GM23338 (cell line): ENCODE data around the gene GRM4.

Experiments
- CTCF ChIP-seq, 2 experiments: fragments of 200-600 bp in 1 of 2; sonication (generic) in 1 of 2; conservative IDR thresholded peaks; 2 replicates each; pipeline versions ENCODE4 v1.5.1 to v1.6.1; 2016 to 2017; ENCODE audit warnings: antibody characterized with exemption in 2 of 2, low read depth in 2 of 2, mild to moderate bottlenecking in 2 of 2, moderate library complexity in 1 of 2
- ETS1 ChIP-seq: IDR thresholded peaks from 2 replicates; pipeline ENCODE4 v1.6.1; 2016; ENCODE audit warnings: antibody characterized with exemption
- EZH2 ChIP-seq: fragments of 200-600 bp; sonication (generic); IDR thresholded peaks from one replicate; pipeline ENCODE4 v1.8.0; 2017; ENCODE audit warnings: antibody characterized with exemption, mild to moderate bottlenecking, low read depth; ENCODE audit not compliant: unreplicated experiment
- JUNB ChIP-seq: IDR thresholded peaks from one replicate; pipeline ENCODE4 v1.6.1; 2016; ENCODE audit warnings: antibody characterized with exemption; ENCODE audit not compliant: unreplicated experiment
- POLR2AphosphoS5 ChIP-seq: IDR thresholded peaks from 2 replicates; pipeline ENCODE4 v1.6.1; 2016; ENCODE audit warnings: antibody characterized with exemption, low read depth
- REST ChIP-seq: IDR thresholded peaks from one replicate; pipeline ENCODE4 v1.6.1; 2018; ENCODE audit warnings: antibody characterized with exemption; ENCODE audit not compliant: unreplicated experiment

- TF ChIP-seq CTCF (conservative IDR thresholded peaks at IDR 0.05; ENCODE audit: low read depth in 2 of 2) = no peak
- no peak for TF ChIP-seq JUNB
- no peak for TF ChIP-seq REST
- no peak for TF ChIP-seq POLR2AphosphoS5
- no peak for TF ChIP-seq EZH2
- TF ChIP-seq ETS1 = no peak
These were observed 97.7 kb downstream of the GRM4 start for GRCh38 chr6:34047913-34048867.
